Activated CD8-positive, alpha-beta T cell treated with anti-CD3 and anti-CD28 coated beads, Interleukin-2, amount 10 ng/mL, durations not matched to agents 7 days and 5 days (primary cell): ENCODE results near the gene TMEM59. TPM values are rescaled to one million over a fixed set of nuclear protein-coding genes. Genes with fewer than 3 reads are reported as not detected.
A peak's percentile ranks its signal among the peaks of the same experiment; 100 is the strongest.
"Not testable (repeated sequence)": the region's sequence is repeated elsewhere in the genome, so short reads cannot be mapped to it uniquely, and the experiment has no call there.

Experiments
- ATAC-seq: fragments of 150-1000 bp; cut with Tn5 transposase; one replicate; pipeline ENCODE4 v1.10.0; 2021; ENCODE audit warnings: moderate library complexity
- CTCF ChIA-PET: fragments of 350-600 bp; sonication (Branson Sonifier 250); formaldehyde crosslinking; loops from one replicate; lab custom pipeline; 2021; ENCODE audit warnings: antibody characterized with exemption; lab: Charles Lee
- POLR2A ChIA-PET: fragments of 350-600 bp; sonication (Branson Sonifier 250); formaldehyde crosslinking; loops from one replicate; lab custom pipeline; 2021; ENCODE audit warnings: antibody characterized with exemption; lab: Charles Lee
- DNase-seq: peaks from one replicate; pipeline ENCODE4 v3.0.0-alpha.2; 2020
- H3K27ac Mint-ChIP-seq: one replicate; pipeline ENCODE4 v1.8.0; 2021; ENCODE audit warnings: mild to moderate bottlenecking, mixed read lengths
- H3K27me3 Mint-ChIP-seq: one replicate; pipeline ENCODE4 v1.8.0; 2021; ENCODE audit warnings: low read depth, mixed read lengths
- H3K36me3 Mint-ChIP-seq: one replicate; pipeline ENCODE4 v1.8.0; 2021; ENCODE audit warnings: low read depth, mixed read lengths
- H3K4me1 Mint-ChIP-seq: one replicate; pipeline ENCODE4 v1.8.0; 2021; ENCODE audit warnings: low read depth, mixed read lengths
- H3K4me3 Mint-ChIP-seq: one replicate; pipeline ENCODE4 v1.8.0; 2021; ENCODE audit warnings: mild to moderate bottlenecking, mixed read lengths
- H3K9me3 Mint-ChIP-seq: one replicate; pipeline ENCODE4 v1.8.0; 2022; ENCODE audit warnings: mixed read lengths; ENCODE audit not compliant: insufficient read depth
- total RNA-seq, 2 experiments: library from RNA; stranded (reverse); gene quantifications; one replicate each; pipeline ENCODE4 v1.2.3, GENCODE V29; 2021

The TMEM59 gene
- total RNA-seq, 2 experiments from 2014 or later: 154 to 156 TPM

GRCh38 chr1:54052431-54052933, 522 bp downstream of the TMEM59 start:
- POLR2A ChIA-PET: interaction anchor here (0.8 to 2.9 kb wide), 7 partner anchors 11 to 352 kb away, joined by 3 to 14 read pairs (median 3); partner anchors contain the start of genes IFT25 and LRRC42
- peaks cover 21% of the 10 kb centered on the region for H3K36me3 Mint-ChIP-seq
- no peaks in the 10 kb centered on the region for H3K9me3 Mint-ChIP-seq
- no peaks in the 10 kb centered on the region for H3K27me3 Mint-ChIP-seq
- H3K27ac Mint-ChIP-seq: no peak overlapping the region
- DNase-seq (peak; percentile 48), ATAC-seq (peak; percentile 33)
- H3K4me3 Mint-ChIP-seq: no peak overlapping the region
- CTCF ChIA-PET: interaction anchor here (0.8 to 2.2 kb wide), 9 partner anchors 16 to 754 kb away, joined by 3 to 8 read pairs (median 3); partner anchors contain the start of genes IFT25 and LRRC42
- H3K4me1 Mint-ChIP-seq: peaks cover 30% of the 10 kb centered on the region

DNA sequence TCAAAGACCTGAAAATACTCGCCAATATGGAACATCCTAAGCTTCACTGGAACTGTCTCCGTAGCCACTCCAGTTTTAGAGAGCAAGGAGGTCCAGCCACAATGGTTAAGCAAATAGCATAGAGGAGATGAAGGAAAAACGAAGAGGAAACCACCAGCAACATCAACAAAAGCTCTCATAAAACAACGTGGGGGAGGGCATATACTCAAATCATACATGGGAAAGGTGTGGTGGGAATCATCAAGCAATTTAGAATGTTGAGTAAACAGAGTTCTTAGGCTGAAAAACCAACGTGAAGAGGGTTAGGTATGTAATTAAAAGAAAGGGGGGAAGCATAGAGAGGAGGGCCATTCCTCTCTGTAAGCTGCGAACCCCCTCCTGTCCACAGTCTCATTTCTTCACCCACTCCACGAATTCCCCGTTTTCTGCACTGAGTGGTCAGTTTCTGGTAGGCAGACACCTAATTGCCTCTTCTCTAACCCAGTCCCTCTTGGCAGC, 1.0 kb downstream of the TMEM59 start:
- ATAC-seq (no peak), DNase-seq (no peak)
- CTCF ChIA-PET: interaction anchor here (0.7 to 2.2 kb wide), 7 partner anchors 9 to 437 kb away, joined by 3 to 8 read pairs (median 4); partner anchors contain the start of genes IFT25 and LRRC42
- no peak overlapping the region for H3K27ac Mint-ChIP-seq
- H3K4me3 Mint-ChIP-seq: no peak overlapping the region
- H3K9me3 Mint-ChIP-seq: no peaks in the 10 kb centered on the region
- peaks cover 23% of the 10 kb centered on the region for H3K36me3 Mint-ChIP-seq
- H3K27me3 Mint-ChIP-seq: no peaks in the 10 kb centered on the region
- H3K4me1 Mint-ChIP-seq: peaks cover 33% of the 10 kb centered on the region
- POLR2A ChIA-PET: interaction anchor here (1.0 to 2.9 kb wide), 4 partner anchors 10 to 147 kb away, joined by 3 to 14 read pairs (median 8); partner anchors contain the start of genes IFT25 and LRRC42

- H3K27me3 Mint-ChIP-seq, ATAC-seq, H3K27ac Mint-ChIP-seq, H3K9me3 Mint-ChIP-seq, H3K4me3 Mint-ChIP-seq, DNase-seq: not testable (repeated sequence)
- CTCF ChIA-PET: interaction anchor here (1.2 to 2.0 kb wide), 2 partner anchors 19 to 31 kb away, joined by 4 to 7 read pairs; no protein-coding TSS in a partner anchor
- POLR2A ChIA-PET: interaction anchor here (1.0 kb wide), 1 partner anchor 10 kb away, joined by 3 read pairs; no protein-coding TSS in a partner anchor
- peaks cover 17% of the 10 kb centered on the region for H3K36me3 Mint-ChIP-seq
- H3K4me1 Mint-ChIP-seq: peaks cover 27% of the 10 kb centered on the region
These were observed 2.6 kb downstream of the TMEM59 start for GRCh38 chr1:54050435-54050834.

GRCh38 chr1:54047384-54048305, 5.4 kb downstream of the TMEM59 start:
- Mint-ChIP-seq H3K9me3 (no peaks in the 10 kb centered on the region), H3K4me3 (no peak overlapping the region), H3K27ac (peak overlapping the region; percentile 25), H3K4me1 (peaks cover 16% of the 10 kb centered on the region), H3K27me3 (no peaks in the 10 kb centered on the region), H3K36me3 (peaks cover 25% of the 10 kb centered on the region)
- no peak for DNase-seq
- CTCF ChIA-PET: interaction anchor here (1.1 to 1.2 kb wide), 2 partner anchors 89 to 187 kb away, joined by 3 to 6 read pairs; no protein-coding TSS in a partner anchor
- ATAC-seq: no peak
- POLR2A ChIA-PET: interaction anchor here (0.7 kb wide), 1 partner anchor 494 kb away, joined by 3 read pairs; no protein-coding TSS in a partner anchor

GRCh38 chr1:54046671-54047383, 6.2 kb downstream of the TMEM59 start:
- peak overlapping the region; percentile 25 for H3K27ac Mint-ChIP-seq
- H3K9me3 Mint-ChIP-seq: no peaks in the 10 kb centered on the region
- CTCF ChIA-PET: no interaction called here
- POLR2A ChIA-PET: no interaction called here
- H3K4me3 Mint-ChIP-seq: no peak overlapping the region
- peaks cover 34% of the 10 kb centered on the region for H3K36me3 Mint-ChIP-seq
- no peak for DNase-seq
- ATAC-seq: no peak
- no peaks in the 10 kb centered on the region for H3K27me3 Mint-ChIP-seq
- H3K4me1 Mint-ChIP-seq: peaks cover 16% of the 10 kb centered on the region

GRCh38 chr1:54045496-54045895, 7.5 kb downstream of the TMEM59 start:
- DNase-seq (no peak), ATAC-seq (no peak)
- H3K4me3 Mint-ChIP-seq: no peak overlapping the region
- peaks cover 42% of the 10 kb centered on the region for H3K36me3 Mint-ChIP-seq
- POLR2A ChIA-PET: no interaction called here
- H3K9me3 Mint-ChIP-seq: no peaks in the 10 kb centered on the region
- no peak overlapping the region for H3K27ac Mint-ChIP-seq
- H3K27me3 Mint-ChIP-seq: no peaks in the 10 kb centered on the region
- H3K4me1 Mint-ChIP-seq: peaks cover 14% of the 10 kb centered on the region
- CTCF ChIA-PET: no interaction called here

DNA sequence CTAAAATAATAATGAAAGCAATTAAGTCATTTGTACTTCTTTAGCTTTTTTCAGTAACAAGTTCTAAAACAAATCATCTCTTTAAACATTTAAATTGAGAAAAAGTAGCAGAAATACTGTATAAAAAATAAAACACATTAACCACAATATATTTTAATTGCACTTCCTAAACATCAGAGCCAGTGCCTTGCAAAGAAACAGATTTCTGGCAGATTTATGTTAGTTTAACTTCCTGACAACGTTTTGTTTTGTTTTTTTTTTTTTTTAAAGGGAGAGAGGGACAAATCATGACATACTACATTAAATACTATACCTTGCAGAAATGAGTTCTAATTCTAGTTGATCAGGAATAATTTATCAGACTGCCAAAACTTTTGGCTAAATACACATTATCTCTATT, 11.2 kb downstream of the TMEM59 start:
- Mint-ChIP-seq H3K36me3 (peaks cover 51% of the 10 kb centered on the region), H3K27me3 (no peaks in the 10 kb centered on the region), H3K9me3 (no peaks in the 10 kb centered on the region), H3K27ac (no peak overlapping the region), H3K4me3 (no peak overlapping the region), H3K4me1 (no peaks in the 10 kb centered on the region)
- ATAC-seq: no peak
- CTCF ChIA-PET: no interaction called here
- POLR2A ChIA-PET: interaction anchor here (3.0 kb wide), 1 partner anchor 11 kb away, joined by 14 read pairs; the partner anchor contains the start of genes TCEANC2 and TMEM59
- no peak for DNase-seq

- DNase-seq (no peak), ATAC-seq (no peak)
- CTCF ChIA-PET: interaction anchor here (1.4 kb wide), 1 partner anchor 15 kb away, joined by 3 read pairs; no protein-coding TSS in a partner anchor
- Mint-ChIP-seq H3K9me3 (no peaks in the 10 kb centered on the region), H3K27ac (no peak overlapping the region), H3K27me3 (no peaks in the 10 kb centered on the region), H3K4me3 (no peak overlapping the region), H3K36me3 (peaks cover 51% of the 10 kb centered on the region), H3K4me1 (no peaks in the 10 kb centered on the region)
- POLR2A ChIA-PET: no interaction called here
These were observed 15.5 kb downstream of the TMEM59 start for GRCh38 chr1:54037476-54037875.

GRCh38 chr1:54028306-54029251, 24.4 kb downstream of the TMEM59 start:
- CTCF ChIA-PET: no interaction called here
- no peak for ATAC-seq
- Mint-ChIP-seq H3K4me1 (no peaks in the 10 kb centered on the region), H3K9me3 (no peaks in the 10 kb centered on the region), H3K27ac (no peak overlapping the region), H3K27me3 (no peaks in the 10 kb centered on the region), H3K4me3 (no peak overlapping the region), H3K36me3 (peaks cover 21% of the 10 kb centered on the region)
- no peak for DNase-seq
- POLR2A ChIA-PET: no interaction called here

GRCh38 chr1:54027848-54028247, 25.2 kb downstream of the TMEM59 start:
- H3K4me1 Mint-ChIP-seq: no peaks in the 10 kb centered on the region
- DNase-seq (no peak), ATAC-seq (no peak)
- ChIA-PET POLR2A (interaction anchor here (0.6 kb wide), 1 partner anchor 600 kb away, joined by 3 read pairs; no protein-coding TSS in a partner anchor), CTCF (no interaction called here)
- no peak overlapping the region for H3K27ac Mint-ChIP-seq
- H3K27me3 Mint-ChIP-seq: no peaks in the 10 kb centered on the region
- no peak overlapping the region for H3K4me3 Mint-ChIP-seq
- no peaks in the 10 kb centered on the region for H3K9me3 Mint-ChIP-seq
- H3K36me3 Mint-ChIP-seq: peaks cover 20% of the 10 kb centered on the region
